ENCODE results near the gene TPRN. TPM values are rescaled to one million over a fixed set of nuclear protein-coding genes. Genes with fewer than 3 reads are reported as not detected.

The TPRN gene
- total and polyA plus RNA-seq, 7 donors: 3.0 to 80.5 (median 4.6) TPM

DNA sequence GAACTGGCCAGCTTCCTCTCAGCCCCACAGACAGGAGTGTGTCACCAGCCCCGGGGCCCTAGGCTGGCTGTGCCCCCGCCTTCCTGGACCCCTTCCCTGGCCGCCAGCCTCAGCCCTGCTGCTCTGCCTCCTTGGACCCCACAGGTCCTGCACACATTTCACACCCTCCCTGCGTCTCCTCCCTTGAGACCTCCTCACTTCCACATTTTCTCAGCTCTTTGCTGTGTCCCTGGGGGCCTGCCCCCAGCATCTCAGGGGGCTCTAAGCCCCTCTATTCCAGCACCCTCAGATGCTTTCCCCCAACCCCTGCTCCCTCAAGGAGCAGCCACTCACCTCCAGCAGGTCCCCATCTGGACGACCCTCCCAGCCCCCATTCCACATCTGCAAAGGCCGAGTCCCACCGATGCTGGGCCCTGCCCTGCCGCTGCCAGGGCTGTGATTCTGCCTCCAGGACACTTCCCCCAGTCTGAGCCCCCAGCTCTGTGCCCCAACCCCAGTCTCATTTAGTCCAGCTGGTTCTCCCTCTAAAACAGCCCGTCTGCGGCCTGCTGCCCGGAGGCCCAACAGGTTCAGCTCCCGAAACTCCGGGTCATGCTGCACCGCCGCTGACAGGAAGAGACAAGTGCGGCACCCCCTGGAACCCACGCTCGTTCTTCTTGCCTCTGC lies 34.4 kb upstream of the TPRN start:
- no peak for TF ChIP-seq CTCF (IDR thresholded peaks at IDR 0.05)
- no peak for TF ChIP-seq POLR2AphosphoS5 (IDR thresholded peaks at IDR 0.05)
- no peak for TF ChIP-seq POLR2A (IDR thresholded peaks at IDR 0.05)
- no peak for TF ChIP-seq EP300 (IDR thresholded peaks at IDR 0.05)
- Histone ChIP-seq H3K4me3 (no peak overlapping the region), H3K4me1 (peaks cover 0 to 41% (median 35%) of the 10 kb centered on the region in 4 donors), H3K9me3 (no peaks in the 10 kb centered on the region), H3K27ac (no peak overlapping the region), H3K27me3 (peaks cover 23 to 52% (median 51%) of the 10 kb centered on the region in 3 donors), H3K36me3 (no peaks in the 10 kb centered on the region)
- no peak for DNase-seq
- WGBS, 2 donors: 72 to 73% methylated on average over 18 of the region's 18 CpGs
- intact Hi-C loops (cut with DNase I): loop anchor here (5.0 kb wide), 1 partner anchor 48 kb away; the partner anchor contains the start of genes ANAPC2 and SSNA1

- no peak overlapping the region for H3K27ac ChIP-seq
- no peak for DNase-seq
- peaks cover 29 to 59% (median 58%) of the 10 kb centered on the region in 3 donors for H3K27me3 ChIP-seq
- TF ChIP-seq CTCF (IDR thresholded peaks at IDR 0.05) (no peak), POLR2A (IDR thresholded peaks at IDR 0.05) (no peak), EP300 (IDR thresholded peaks at IDR 0.05) (no peak), POLR2AphosphoS5 (IDR thresholded peaks at IDR 0.05) (no peak)
- no peak overlapping the region for H3K4me3 ChIP-seq
- H3K36me3 ChIP-seq: no peaks in the 10 kb centered on the region
- H3K4me1 ChIP-seq: peaks cover 0 to 34% (median 28%) of the 10 kb centered on the region in 4 donors
- 13 to 61% methylated on average over 40 of the region's 40 CpGs for WGBS, 2 donors
- intact Hi-C loops (cut with DNase I): no loop called here
- no peaks in the 10 kb centered on the region for H3K9me3 ChIP-seq
These were observed 33.6 kb upstream of the TPRN start for GRCh38 chr9:137234055-137234697.

DNA sequence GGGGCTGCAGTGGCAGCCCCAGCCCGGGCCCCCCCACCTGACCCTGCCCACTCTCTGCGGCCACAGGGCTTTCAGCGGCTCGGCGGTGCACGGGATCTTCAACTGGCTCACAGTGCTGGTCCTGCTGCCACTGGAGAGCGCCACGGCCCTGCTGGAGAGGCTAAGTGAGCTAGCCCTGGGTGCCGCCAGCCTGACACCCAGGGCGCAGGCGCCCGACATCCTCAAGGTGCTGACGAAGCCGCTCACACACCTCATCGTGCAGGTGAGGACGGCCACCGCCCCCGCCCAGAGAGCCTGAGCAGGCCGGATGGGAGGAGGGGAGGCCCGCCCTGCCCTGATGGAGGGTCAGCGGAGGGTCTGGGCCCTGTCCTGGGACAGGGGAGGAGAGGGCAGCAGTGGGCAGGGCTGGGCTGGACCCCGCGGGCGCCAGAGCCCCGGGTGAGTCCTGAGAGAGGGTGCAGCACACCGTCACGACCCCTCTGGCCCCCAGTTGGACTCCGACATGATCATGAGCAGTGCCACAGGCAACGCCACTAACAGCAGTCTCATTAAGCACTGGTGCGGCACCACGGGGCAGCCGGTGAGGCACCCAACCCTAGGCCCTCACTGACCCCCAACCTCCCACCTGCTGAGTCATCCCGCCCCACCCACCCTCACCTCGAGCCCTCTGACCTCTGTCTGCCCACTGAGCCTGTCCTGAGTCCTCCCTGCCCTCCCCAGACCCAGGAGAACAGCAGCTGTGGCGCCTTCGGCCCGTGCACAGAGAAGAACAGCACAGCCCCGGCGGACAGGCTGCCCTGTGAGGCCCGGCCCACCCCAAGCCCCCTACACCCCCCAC lies 32.8 kb upstream of the TPRN start:
- Histone ChIP-seq H3K4me3 (no peak overlapping the region), H3K27me3 (peaks cover 34 to 67% (median 66%) of the 10 kb centered on the region in 3 donors), H3K9me3 (no peaks in the 10 kb centered on the region), H3K4me1 (peaks cover 0 to 26% (median 21%) of the 10 kb centered on the region in 4 donors), H3K36me3 (no peaks in the 10 kb centered on the region), H3K27ac (no peak overlapping the region)
- TF ChIP-seq CTCF (IDR thresholded peaks at IDR 0.05) (no peak), POLR2A (IDR thresholded peaks at IDR 0.05) (no peak), POLR2AphosphoS5 (IDR thresholded peaks at IDR 0.05) (no peak), EP300 (IDR thresholded peaks at IDR 0.05) (no peak)
- no peak for DNase-seq
- intact Hi-C loops (cut with DNase I): no loop called here
- WGBS, 2 donors: 28 to 79% methylated on average over 40 of the region's 40 CpGs

GRCh38 chr9:137232510-137232909 lies 32.0 kb upstream of the TPRN start:
- intact Hi-C loops (cut with DNase I): no loop called here
- Histone ChIP-seq H3K27ac (no peak overlapping the region), H3K4me3 (no peak overlapping the region), H3K36me3 (no peaks in the 10 kb centered on the region), H3K4me1 (peaks cover 0 to 21% (median 18%) of the 10 kb centered on the region in 4 donors), H3K27me3 (peaks cover 35 to 71% (median 71%) of the 10 kb centered on the region in 3 donors), H3K9me3 (no peaks in the 10 kb centered on the region)
- DNase-seq: no peak
- no peak for TF ChIP-seq POLR2AphosphoS5 (IDR thresholded peaks at IDR 0.05)
- TF ChIP-seq EP300 (IDR thresholded peaks at IDR 0.05): no peak
- TF ChIP-seq CTCF (IDR thresholded peaks at IDR 0.05): no peak
- no peak for TF ChIP-seq POLR2A (IDR thresholded peaks at IDR 0.05)
- 18 to 79% methylated on average over 24 of the region's 24 CpGs for WGBS, 2 donors

All from sigmoid colon (tissue), 7 donors.